Lower leg skin (tissue), 4 donors: ENCODE results near the gene WT1. TPM values are rescaled to one million over a fixed set of nuclear protein-coding genes. Genes with fewer than 3 reads are reported as not detected.

ENCODE experiments used
- DNase-seq, 2 donors: peaks; one replicate each; pipeline ENCODE4 v3.0.0-alpha.2; 2019; ENCODE audit warnings: low spot score in 2 of 2
- H3K4me3 ChIP-seq: fragments of 200-600 bp; sonication (generic); 2 replicates; pipeline ENCODE4 v1.5.1; 2017; ENCODE audit warnings: mild to moderate bottlenecking, low read depth; ENCODE audit not compliant: poor library complexity, severe bottlenecking
- POLR2A ChIP-seq, 2 donors: fragments of 450-650 bp; IDR thresholded peaks; one replicate each; pipeline ENCODE4 v1.6.1; 2016 to 2017; ENCODE audit warnings: antibody characterized with exemption in 2 of 2, mild to moderate bottlenecking in 1 of 2, moderate library complexity in 1 of 2
- WGBS, 2 donors: methylation state at CpG; one replicate each; pipeline ENCODE4 v1.1.5; 2018; 5-methylcytosine and 5-hydroxymethylcytosine counted together
- intact Hi-C: fragments of 100-400 bp; cut with DNase I; formaldehyde crosslinking; loops from one replicate; pipeline ENCODE4 v1.15.0; 2023; ENCODE audit warnings: low total_unique reads
- total RNA-seq, 4 donors: library from RNA; depleted of rRNA; stranded (reverse); fragments of >200 nt; gene quantifications; one replicate each; pipeline ENCODE4 v1.1.0, GENCODE V29; 2016
- TF ChIP-seq, protein P1 (sequence below), 3 donors: fragments of 450-650 bp; IDR thresholded peaks; one replicate each; pipeline ENCODE4 v1.5.1; 2016; ENCODE audit warnings: antibody characterized with exemption in 3 of 3, mild to moderate bottlenecking in 3 of 3, moderate library complexity in 2 of 3

WT1 gene
- total RNA-seq, 4 donors from 2014 or later, result not detected

DNA sequence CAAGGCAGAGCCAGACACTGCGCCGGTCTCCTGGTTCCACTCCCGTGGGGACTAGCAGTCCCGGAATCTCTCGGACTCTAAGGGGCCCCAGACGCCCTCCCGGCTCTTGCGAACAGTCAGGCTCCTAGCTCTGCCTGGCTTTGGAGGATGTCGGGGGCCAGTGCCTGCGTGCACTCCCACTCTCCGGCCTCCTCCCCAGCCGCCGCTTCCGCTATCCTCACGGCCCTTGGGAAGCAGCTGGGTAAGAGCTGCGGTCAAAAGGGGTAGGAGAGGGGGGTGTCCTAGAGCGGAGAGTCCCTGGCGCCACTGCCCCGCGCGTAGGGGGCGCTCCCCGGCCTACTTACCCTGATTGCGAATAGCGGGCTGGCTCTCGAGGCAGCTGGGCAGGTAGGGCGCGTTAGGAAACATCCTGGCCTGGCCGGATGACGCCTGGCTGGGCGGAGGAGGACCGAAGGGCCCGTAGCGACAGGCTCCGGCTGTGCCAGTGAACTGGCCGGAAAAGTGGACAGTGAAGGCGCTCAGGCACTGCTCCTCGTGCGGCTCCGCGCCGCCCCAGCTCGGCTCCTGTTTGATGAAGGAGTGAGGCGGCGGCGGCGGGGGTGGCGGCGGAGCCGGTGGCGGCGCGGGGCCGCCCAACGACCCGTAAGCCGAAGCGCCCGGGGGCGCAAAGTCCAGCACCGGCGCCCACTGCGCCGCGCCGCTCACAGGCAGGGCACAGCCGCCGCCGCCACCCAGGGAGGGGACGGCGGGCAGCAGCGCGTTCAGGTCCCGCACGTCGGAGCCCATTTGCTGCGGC, 785 bp downstream of the WT1 start:
- TF ChIP-seq, protein P1, sequence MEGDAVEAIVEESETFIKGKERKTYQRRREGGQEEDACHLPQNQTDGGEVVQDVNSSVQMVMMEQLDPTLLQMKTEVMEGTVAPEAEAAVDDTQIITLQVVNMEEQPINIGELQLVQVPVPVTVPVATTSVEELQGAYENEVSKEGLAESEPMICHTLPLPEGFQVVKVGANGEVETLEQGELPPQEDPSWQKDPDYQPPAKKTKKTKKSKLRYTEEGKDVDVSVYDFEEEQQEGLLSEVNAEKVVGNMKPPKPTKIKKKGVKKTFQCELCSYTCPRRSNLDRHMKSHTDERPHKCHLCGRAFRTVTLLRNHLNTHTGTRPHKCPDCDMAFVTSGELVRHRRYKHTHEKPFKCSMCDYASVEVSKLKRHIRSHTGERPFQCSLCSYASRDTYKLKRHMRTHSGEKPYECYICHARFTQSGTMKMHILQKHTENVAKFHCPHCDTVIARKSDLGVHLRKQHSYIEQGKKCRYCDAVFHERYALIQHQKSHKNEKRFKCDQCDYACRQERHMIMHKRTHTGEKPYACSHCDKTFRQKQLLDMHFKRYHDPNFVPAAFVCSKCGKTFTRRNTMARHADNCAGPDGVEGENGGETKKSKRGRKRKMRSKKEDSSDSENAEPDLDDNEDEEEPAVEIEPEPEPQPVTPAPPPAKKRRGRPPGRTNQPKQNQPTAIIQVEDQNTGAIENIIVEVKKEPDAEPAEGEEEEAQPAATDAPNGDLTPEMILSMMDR (IDR thresholded peaks at IDR 0.05), result no peak
- TF ChIP-seq POLR2A (IDR thresholded peaks at IDR 0.05), result no peak
- WGBS, 2 donors, result 1% methylated on average over 31 to 42 of the region's 77 CpGs
- intact Hi-C loops, result no loop called here
- no peak for DNase-seq
- no peak overlapping the region for H3K4me3 ChIP-seq

DNA sequence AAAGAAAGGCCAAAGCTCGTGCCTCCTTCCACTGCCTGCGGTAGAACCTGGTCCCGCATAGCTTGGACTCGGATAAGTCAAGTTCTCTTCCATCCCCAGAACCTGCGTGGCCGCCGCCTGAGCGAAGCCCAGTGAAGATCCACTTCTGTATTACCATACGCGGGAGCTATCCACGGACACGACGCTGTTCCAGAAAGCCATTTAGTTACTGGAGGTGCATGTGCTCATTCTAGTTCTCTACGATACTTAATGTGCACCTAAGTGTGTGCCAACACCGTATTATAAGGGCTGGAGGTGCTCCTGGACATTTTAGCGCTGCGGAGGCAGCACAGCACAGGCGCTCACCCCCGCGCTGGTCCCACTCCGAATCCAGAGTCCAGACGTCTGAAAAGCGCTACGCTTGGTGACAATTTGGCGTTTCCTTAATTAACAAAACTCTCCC, 1.4 kb downstream of the WT1 start:
- no peak overlapping the region for H3K4me3 ChIP-seq
- TF ChIP-seq POLR2A (IDR thresholded peaks at IDR 0.05), result no peak
- TF ChIP-seq, protein P1 (IDR thresholded peaks at IDR 0.05), result no peak
- WGBS, 2 donors, result 3 to 4% methylated on average over 16 to 21 of the region's 25 CpGs
- intact Hi-C loops, result no loop called here
- DNase-seq, result no peak

DNA sequence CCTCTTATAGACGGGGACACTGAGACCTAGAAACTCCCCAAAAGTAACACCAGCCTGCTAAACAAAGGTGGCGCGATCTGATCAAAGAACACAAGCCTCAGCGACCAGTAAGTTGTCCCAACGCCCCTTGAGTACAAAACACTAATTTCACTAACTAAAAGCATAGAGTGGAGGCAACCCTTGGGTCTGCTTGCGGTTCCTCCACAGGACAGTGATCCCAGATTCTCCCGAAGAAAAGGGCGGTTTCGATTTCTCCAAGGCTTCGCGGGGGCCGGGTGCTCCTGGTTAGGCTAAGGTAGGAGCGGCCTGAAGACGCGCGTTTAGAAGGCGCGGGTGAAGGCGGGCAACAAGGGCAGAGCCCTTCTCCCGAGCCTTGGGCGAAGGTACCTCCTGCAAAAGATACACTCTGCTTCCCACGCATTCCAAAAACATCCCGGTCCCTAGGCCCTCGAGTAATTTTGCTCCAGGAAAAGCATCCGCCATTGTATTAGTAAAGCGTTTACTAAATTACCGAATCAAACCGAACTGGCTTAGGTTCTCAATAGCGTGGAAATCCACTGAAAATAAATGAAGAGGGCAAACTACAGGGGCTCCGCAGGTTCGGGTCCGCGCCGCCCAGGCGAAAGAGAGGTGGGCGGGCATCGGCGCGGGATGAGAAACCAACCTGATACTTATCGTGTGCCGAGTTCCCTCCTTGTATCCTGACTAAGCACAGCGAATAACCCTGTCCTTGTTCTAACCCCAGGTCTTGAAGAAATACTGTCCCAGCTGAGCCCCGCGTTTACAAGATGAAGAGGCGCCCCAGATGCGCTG, 2.0 kb downstream of the WT1 start:
- H3K4me3 ChIP-seq, result peak overlapping the region; percentile 18
- DNase-seq, result no peak
- intact Hi-C loops, result no loop called here
- TF ChIP-seq, protein P1 (IDR thresholded peaks at IDR 0.05), result no peak
- TF ChIP-seq POLR2A (IDR thresholded peaks at IDR 0.05), result no peak
- 7 to 9% methylated on average over 46 of the region's 46 CpGs for WGBS, 2 donors

DNA sequence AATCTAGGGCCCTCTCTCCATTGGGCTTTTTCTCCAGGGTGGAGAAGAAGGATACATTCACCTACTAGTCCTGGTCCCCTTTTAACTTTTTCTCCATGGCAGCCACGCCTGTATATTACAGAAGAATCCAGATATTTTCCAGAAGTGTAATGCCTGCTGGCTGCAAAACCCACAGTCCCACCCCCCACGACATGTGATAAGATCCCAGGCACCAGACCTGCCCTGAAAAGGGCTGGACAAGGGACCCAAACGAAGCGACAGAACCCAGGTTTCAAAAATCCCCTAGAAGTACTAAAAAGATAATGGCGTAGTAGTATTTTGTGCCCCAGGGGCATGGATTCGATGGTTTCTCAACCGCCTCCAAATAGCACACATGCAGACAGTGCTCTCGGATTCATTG, 2.8 kb downstream of the WT1 start:
- DNase-seq, result no peak
- H3K4me3 ChIP-seq, result no peak overlapping the region
- intact Hi-C loops, result no loop called here
- TF ChIP-seq, protein P1 (IDR thresholded peaks at IDR 0.05), result no peak
- no peak for TF ChIP-seq POLR2A (IDR thresholded peaks at IDR 0.05)
- WGBS, 2 donors, result 27 to 39% methylated on average over 8 of the region's 8 CpGs

DNA sequence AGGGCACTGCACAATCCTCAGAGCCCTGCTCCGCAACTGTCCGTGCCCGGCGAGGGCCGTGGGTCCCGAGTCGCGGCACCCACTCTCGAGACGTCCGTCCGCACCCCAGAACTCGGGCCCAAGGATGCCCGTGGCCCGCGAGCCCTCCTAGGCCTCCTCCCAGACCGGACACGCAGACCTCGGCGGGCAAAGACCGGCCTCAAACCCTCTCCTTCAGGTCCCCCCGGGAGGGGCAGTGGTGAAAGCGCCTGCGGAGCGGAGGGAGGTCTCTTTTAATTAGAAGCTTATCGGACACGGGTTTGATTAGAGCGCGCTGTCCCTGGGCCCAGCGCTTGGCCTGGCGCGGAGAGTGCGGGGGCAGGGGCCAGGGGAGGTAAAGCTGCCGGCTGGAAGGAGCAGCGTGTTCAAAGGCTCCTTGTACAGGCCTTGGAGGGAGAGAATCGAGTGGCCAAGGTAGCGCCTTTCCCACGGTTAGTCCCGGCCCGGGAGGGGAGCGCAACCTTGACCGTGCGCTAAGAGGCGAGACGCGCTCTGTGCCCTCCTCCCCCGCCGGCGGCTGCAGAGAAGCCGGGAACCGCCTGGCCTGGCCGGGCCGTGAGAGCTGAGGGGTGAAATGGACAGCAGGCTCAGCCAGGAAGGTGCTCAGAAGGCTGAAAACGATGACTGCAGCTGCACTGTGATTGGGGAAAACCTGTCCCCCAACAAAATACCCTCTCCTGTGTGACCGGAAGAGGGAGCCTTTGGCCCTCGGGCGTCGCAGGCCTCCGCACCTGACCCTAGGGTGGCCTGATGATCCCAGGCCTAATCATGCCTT, 4.6 kb downstream of the WT1 start:
- intact Hi-C loops, result no loop called here
- H3K4me3 ChIP-seq, result no peak overlapping the region
- WGBS, 2 donors, result 20 to 31% methylated on average over 38 to 56 of the region's 59 CpGs
- DNase-seq, result no peak
- no peak for TF ChIP-seq POLR2A (IDR thresholded peaks at IDR 0.05)
- TF ChIP-seq, protein P1 (IDR thresholded peaks at IDR 0.05), result no peak
